Cardiac muscle cell (in vitro differentiated cells and primary cell): ENCODE data around the gene IRAK1BP1. TPM values are rescaled to one million over a fixed set of nuclear protein-coding genes. Genes with fewer than 3 reads are reported as not detected.
A peak's percentile ranks its signal among the peaks of the same experiment; 100 is the strongest.
"Not testable (repeated sequence)": the region's sequence is repeated elsewhere in the genome, so short reads cannot be mapped to it uniquely, and the experiment has no call there.

Experiments
- DNase-seq, 2 donors: peaks; one replicate each; pipeline versions ENCODE4 v3.0.0 to v3.0.0-alpha.2; 2010 to 2017; ENCODE audit warnings: low read depth in 1 of 2, low spot score in 1 of 2
- H3K27ac ChIP-seq: fragments of 200-600 bp; sonication (generic); 2 replicates; pipeline ENCODE4 v1.5.1; 2016
- H3K27me3 ChIP-seq: fragments of 200-600 bp; sonication (generic); 2 replicates; pipeline ENCODE4 v1.6.0; 2016; ENCODE audit warnings: control low read depth
- H3K36me3 ChIP-seq: fragments of 200-600 bp; sonication (generic); 2 replicates; pipeline ENCODE4 v1.5.1; 2016; ENCODE audit warnings: control low read depth
- H3K4me1 ChIP-seq: fragments of 200-600 bp; sonication (generic); 2 replicates; pipeline ENCODE4 v1.8.1; 2017; ENCODE audit warnings: low read depth, mild to moderate bottlenecking, mixed run types
- H3K4me3 ChIP-seq: fragments of 200-600 bp; sonication (generic); 2 replicates; pipeline ENCODE4 v1.5.1; 2016; ENCODE audit warnings: mild to moderate bottlenecking
- H3K9me3 ChIP-seq: fragments of 200-600 bp; sonication (generic); 2 replicates; pipeline ENCODE4 v1.5.1; 2017; ENCODE audit warnings: low read depth, mild to moderate bottlenecking, control low read depth
- CTCF ChIP-seq: IDR thresholded peaks from 2 replicates; pipeline ENCODE4 v1.5.1; 2012; ENCODE audit warnings: low read depth, mild to moderate bottlenecking, low read length
- polyA plus RNA-seq: library from polyadenylated mRNA; unstranded; fragments of >200 nt; fragmentation: Nextera tagmentation; extraction: Ambion mirVana; gene quantifications from 2 replicates; pipeline ENCODE4 v1.2.1, GENCODE V29; 2016
- total RNA-seq: library from RNA; depleted of rRNA; stranded (reverse); fragments of >200 nt; gene quantifications from 2 replicates; pipeline ENCODE4 v1.2.3, GENCODE V29; 2016

The IRAK1BP1 gene
- total and polyA plus RNA-seq, 2 experiments from 2014 or later = 4.7 to 7.5 TPM

GRCh38 chr6:78910591-78911171 is 43.3 kb downstream of the IRAK1BP1 start:
- H3K4me3 ChIP-seq = peak overlapping the region; percentile 26
- no peak overlapping the region for H3K27ac ChIP-seq
- DNase-seq = peak; percentile 18 to 37
- peaks cover 22% of the 10 kb centered on the region for H3K27me3 ChIP-seq
- no peak for TF ChIP-seq CTCF
- no peaks in the 10 kb centered on the region for H3K4me1 ChIP-seq
- no peaks in the 10 kb centered on the region for H3K9me3 ChIP-seq
- H3K36me3 ChIP-seq = no peaks in the 10 kb centered on the region

- Histone ChIP-seq H3K9me3 (no peaks in the 10 kb centered on the region), H3K4me3 (no peak overlapping the region), H3K27me3 (peaks cover 22% of the 10 kb centered on the region), H3K36me3 (no peaks in the 10 kb centered on the region), H3K27ac (no peak overlapping the region), H3K4me1 (no peaks in the 10 kb centered on the region)
- DNase-seq = peak in 1 of 2 donors; percentile 6
- TF ChIP-seq CTCF = no peak
Observed at GRCh38 chr6:78911218-78911940, 44.0 kb downstream of the IRAK1BP1 start.

- H3K27ac ChIP-seq = no peak overlapping the region
- TF ChIP-seq CTCF = no peak
- H3K4me1 ChIP-seq = no peaks in the 10 kb centered on the region
- peaks cover 4% of the 10 kb centered on the region for H3K27me3 ChIP-seq
- H3K9me3 ChIP-seq = no peaks in the 10 kb centered on the region
- DNase-seq = no peak
- H3K4me3 ChIP-seq = no peak overlapping the region
- H3K36me3 ChIP-seq = no peaks in the 10 kb centered on the region
Observed at GRCh38 chr6:78916411-78916810, 49.1 kb downstream of the IRAK1BP1 start.

- Histone ChIP-seq H3K27me3 (no peaks in the 10 kb centered on the region), H3K27ac (no peak overlapping the region), H3K4me3 (no peak overlapping the region), H3K9me3 (no peaks in the 10 kb centered on the region), H3K4me1 (no peaks in the 10 kb centered on the region), H3K36me3 (no peaks in the 10 kb centered on the region)
- TF ChIP-seq CTCF = no peak
- DNase-seq = no peak
Observed at GRCh38 chr6:78917788-78918187, 50.4 kb downstream of the IRAK1BP1 start.

- not testable (repeated sequence) for H3K9me3 ChIP-seq, H3K27ac ChIP-seq, H3K4me1 ChIP-seq, H3K36me3 ChIP-seq, H3K27me3 ChIP-seq, DNase-seq, H3K4me3 ChIP-seq
Observed at GRCh38 chr6:78921168-78921567, 53.8 kb downstream of the IRAK1BP1 start.

- H3K36me3 ChIP-seq = no peaks in the 10 kb centered on the region
- H3K27me3 ChIP-seq = no peaks in the 10 kb centered on the region
- H3K4me1 ChIP-seq = no peaks in the 10 kb centered on the region
- no peak overlapping the region for H3K27ac ChIP-seq
- no peak overlapping the region for H3K4me3 ChIP-seq
- no peak for DNase-seq
- TF ChIP-seq CTCF = no peak
- no peaks in the 10 kb centered on the region for H3K9me3 ChIP-seq
Observed at GRCh38 chr6:78925317-78925716, 58.0 kb downstream of the IRAK1BP1 start.
